8988T (cell line): Measurements from ENCODE around the gene CPLX1.
A peak's percentile ranks its signal among the peaks of the same experiment; 100 is the strongest.

Source experiments
- DNase-seq: peaks from one replicate; pipeline ENCODE4 v3.0.0; 2011

The CPLX1 gene

DNA sequence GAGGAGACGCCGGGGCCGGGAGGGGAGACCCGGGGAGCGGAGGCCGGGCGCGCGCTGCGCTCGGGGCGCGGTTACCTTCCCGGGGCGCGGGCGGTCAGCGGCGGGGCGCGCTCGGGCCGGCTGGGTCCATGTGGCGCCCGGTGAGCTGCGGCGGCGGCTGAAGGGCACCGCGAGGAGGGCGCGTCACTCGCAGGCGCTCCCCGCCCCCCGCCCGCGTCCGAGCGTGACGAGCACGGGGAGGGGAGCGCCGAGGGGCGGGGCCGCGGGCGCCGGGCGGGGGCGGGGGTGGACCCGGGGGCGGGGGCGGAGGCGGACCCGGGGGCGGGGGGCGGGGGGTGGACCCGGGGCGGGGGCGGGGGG lies at the start of gene CPLX1:
Gene CPLX1 (minus strand): TSS at position 159 of the 360 bp plus-strand sequence. CDS start 1,607 bp downstream, outside the sequence.
- DNase-seq: peak; percentile 95

DNA sequence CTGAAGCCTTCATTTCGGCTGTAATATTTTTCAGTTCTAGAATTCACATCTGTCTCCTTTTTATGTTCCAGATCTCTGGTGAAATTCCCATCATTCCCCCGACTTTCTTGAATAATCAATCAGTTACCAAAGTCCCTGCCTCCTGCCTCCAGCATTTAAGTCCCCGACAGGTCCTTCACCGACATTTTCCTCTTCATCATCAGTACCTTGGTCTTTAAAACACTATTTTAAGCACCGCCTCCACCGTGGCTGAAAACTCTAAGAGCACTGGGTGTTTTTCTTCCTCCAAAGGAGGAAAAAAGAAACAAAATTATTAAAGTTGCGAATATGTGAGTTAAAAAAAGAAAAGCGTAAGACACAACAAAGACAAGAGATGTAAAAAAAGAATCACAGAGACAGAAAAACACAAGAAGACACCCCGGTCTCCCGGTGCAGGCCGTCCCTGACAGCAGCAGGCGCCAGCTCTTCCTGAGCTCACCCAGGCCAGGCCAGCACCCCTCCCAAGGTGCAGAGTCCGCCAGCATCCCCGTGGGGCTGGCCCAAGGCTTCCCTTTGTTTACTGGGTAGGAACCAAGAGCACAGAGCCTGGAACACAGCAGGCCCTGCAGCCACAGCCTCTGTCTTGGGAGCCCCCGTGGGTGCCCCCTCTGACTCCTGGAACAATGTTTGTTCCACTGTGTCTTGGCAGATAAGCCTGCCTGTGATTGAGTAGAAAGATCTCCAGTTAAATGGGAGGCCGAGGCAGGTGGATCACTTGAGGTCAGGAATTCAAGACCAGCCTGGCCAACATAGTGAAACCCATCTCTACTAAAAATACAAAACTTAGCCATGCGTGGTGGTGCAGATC lies 49.3 kb upstream of the CPLX1 start:
- no peak for DNase-seq

GRCh38 chr4:874056-874455 lies 48.1 kb upstream of the CPLX1 start:
- no peak for DNase-seq

GRCh38 chr4:872241-872981 lies 46.5 kb upstream of the CPLX1 start:
- DNase-seq: no peak

GRCh38 chr4:871484-871883 lies 45.6 kb upstream of the CPLX1 start:
- DNase-seq: no peak

GRCh38 chr4:870951-871350 lies 45.0 kb upstream of the CPLX1 start:
- DNase-seq: no peak

DNA sequence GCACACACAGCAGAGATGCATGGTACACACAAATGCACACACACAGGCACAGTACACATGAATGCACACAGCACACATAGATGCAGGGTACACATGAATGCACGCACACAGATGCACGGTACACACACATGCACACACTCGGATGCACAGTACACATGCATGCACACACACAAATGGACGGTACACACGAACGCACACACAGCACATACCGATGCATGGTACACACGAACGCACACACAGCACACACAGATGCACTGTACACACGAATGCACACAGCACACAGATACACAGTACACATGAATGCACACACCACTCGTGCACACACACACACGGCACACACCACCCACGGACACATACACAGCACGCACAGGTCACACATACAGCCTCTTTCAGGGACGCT lies 43.8 kb upstream of the CPLX1 start:
- DNase-seq: no peak

GRCh38 chr4:868421-868820 lies 42.5 kb upstream of the CPLX1 start:
- DNase-seq: no peak

DNA sequence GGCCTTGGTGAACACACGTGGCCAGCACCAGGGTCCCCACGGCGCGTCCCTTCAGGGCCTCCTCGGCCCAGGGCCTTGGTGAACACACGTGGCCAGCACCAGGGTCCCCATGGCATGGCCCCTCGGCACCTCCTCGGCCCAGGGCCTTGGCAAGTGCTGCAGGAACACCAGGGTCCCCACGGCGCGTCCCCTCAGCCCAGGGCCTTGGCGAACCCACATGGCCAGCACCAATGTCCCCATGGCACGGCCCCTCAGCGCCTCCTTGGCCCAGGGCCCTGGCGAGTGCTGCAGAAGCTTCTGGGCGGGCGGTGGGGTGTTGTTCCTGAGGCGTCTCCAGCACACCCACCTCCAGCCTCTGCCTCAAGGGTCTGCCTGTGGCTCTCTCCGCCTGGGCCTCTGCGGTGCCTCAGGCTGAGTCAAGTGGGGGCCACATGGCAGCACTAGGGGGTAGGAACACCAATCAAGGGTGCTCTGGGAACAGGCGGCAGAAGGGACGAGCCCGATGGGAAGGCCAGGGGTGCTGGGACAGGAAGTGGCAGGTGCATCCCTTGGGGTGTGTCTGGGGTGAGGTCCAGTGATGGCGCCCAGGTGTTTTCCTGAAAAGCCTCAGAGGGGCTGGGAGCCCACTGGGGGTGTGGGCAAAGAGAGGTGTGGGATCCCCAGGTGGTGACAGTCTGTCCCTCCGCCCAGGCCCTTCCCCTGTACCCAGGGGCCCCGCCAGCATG lies 41.8 kb upstream of the CPLX1 start:
- no peak for DNase-seq

- DNase-seq: no peak
These were observed 40.9 kb upstream of the CPLX1 start for GRCh38 chr4:866761-867390.

DNA sequence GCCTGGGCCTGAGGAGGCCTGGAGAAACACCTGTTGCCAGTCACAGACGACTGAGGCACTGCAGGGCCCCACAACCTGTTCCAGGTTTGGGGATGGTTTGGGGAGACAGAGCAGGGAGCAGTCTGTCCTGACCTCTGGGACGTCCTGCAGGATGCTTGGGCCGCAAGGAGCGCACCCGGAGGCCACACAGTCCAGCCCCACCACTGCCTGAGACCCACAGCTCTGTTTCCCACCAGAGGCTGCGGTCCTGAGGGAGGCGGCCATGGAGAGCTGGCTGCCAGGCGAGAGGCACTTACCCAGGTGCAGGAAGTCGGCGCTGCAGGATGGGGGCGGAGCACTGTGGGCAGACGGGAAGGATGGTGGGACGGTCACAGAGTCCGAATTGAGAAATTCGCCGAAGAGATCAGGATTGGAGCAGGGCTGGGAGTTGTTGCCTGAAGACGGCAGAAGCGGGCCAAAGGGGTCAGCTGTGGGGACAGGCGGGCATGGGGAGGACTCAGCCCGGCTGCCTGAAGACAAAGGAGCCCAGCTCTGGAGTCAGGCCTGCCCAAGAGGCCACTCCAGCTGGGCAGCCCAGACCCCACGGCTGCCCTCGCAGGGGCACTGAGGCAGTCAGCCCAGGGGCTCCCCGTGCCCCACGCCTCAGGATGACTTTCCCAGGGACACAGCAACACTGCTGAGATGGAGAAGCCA lies 40.3 kb upstream of the CPLX1 start:
- no peak for DNase-seq

DNA sequence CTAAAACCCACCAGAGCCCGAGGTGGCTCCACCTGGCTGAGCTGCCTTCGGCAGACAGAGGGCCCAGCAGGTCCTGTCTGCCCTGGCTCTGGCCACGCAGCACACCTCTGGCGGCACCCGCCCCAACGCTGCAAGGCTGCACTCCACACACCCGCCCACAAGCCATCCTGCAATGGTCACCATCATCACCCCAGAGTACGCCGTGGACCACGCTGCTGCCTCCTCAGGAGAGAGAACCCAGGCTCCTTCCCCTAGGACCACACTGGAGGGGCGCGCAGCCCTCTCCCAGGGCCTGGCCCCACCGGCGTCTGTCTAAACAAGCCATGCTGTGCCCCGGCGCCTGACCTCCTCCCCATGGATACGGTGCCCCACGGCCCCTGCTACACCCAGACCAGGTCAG lies 39.6 kb upstream of the CPLX1 start:
- DNase-seq: no peak

DNA sequence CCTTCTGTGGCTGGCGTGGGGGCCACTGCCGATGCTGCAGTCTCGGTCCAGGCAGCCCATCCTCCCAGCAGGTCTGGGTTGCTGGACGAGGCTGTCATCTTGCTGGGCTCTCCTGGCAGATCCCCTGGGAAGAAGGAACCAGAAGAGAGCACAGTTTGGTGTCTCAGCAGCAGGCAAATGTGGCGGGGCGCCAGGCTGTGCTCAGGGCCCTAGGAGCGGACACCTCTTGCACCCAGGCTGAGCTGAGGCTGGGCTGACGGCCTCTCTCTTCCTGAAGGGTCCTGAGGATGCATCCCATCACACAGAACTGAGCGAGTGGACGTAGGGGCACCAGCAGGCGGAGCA lies 39.2 kb upstream of the CPLX1 start:
- no peak for DNase-seq

DNA sequence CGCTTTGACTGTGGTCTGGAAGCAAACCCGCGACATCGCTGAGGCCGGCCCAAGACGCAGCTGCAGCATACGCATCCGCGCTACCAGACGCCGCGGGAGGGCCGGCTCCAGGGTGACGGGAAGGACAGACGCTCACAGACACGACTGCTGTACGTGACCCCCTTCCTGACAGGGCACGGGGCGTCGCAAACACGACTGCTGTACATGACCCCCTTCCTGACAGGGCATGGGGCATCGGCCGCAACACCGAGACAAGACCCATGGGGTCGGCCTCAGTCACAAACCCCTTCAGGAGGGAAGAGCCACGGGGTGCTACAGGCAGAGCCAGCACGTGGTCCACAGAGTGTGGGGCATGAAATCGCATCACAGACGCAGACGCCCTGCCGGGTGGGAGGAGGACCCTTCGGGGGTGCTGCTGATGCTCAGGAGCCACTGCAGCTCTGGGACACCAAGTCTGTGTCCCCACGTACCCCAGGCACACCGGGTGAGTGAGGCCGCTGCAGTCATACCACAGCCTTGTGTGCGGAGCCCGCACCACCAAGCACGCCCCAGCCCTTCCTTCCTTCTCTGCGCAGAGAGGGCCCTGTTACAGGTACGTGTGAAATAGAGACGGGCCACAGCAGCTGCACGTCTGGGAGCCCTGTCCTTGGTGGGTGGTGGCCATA lies 38.7 kb upstream of the CPLX1 start:
- no peak for DNase-seq

DNA sequence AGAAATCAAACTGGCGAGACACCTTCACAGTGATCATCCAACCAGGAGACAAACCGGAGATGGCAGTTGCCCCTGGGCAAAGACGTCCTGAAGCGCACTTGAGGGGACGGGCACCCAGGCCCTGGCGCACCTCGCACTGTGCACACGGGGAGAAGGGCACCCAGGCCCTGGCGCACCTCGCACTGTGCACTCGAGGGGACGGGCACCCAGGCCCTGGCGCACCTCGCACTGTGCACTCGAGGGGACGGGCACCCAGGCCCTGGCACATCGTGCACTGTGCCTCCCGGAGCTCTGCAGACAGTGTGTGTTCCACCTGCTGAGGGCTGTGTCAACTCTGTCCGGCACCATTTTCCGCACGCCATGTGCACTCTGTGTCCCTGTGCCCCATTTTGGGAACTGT lies 34.6 kb upstream of the CPLX1 start:
- no peak for DNase-seq

- DNase-seq: no peak
These were observed 33.6 kb upstream of the CPLX1 start for GRCh38 chr4:859496-859895.

- peak; percentile 13 for DNase-seq
These were observed 33.0 kb upstream of the CPLX1 start for GRCh38 chr4:858831-859451.

GRCh38 chr4:858041-858481 lies 32.1 kb upstream of the CPLX1 start:
- DNase-seq: no peak

DNA sequence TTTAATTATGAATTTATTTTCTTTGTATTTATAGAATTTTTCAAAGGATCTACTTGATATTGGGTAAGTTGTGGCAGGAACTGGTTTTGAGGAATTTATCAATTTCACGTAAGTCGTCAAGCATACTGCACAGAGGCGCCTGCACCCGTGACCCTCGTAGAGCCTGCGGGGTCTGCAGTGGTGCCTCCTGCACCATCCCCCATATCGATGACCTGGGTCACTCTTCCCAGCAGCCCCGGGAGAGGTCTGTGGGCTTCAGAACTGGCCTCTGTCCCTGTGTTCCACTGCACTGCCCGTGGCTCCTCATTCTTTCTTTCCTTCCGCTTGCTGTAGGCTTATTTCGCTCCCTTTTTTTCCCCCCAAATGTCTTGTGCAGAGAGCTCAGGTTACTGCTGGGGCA lies 31.5 kb upstream of the CPLX1 start:
- DNase-seq: no peak

DNA sequence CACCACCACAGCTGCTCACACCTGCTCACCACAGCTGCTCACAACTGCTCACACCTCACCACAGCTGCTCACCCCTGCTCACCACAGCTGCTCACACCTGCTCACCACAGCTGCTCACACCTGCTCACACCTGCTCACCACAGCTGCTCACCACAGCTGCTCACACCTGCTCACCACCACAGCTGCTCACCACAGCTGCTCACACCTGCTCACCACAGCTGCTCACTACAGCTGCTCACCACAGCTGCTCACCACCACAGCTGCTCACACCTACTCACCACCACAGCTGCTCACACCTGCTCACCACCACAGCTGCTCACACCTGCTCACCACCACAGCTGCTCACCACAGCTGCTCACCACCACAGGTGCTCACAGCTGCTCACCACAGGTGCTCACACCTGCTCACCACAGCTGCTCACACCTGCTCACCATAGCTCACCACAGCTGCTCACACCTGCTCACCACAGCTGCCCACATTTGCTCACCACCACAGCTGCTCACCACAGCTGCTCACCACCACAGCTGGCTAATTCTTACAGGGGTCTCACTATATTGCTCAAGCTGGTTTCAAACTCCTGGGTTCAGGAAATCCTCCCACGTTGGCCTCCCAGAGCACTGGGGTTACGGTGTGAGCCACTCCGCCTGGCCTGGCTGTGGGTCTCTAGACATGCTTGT lies 30.4 kb upstream of the CPLX1 start:
- DNase-seq: no peak

GRCh38 chr4:855880-856224 lies 29.9 kb upstream of the CPLX1 start:
- DNase-seq: no peak
